H9 (cell line): Measurements from ENCODE around the gene RRP12. TPM values are rescaled to one million over a fixed set of nuclear protein-coding genes. Genes with fewer than 3 reads are reported as not detected.

Source experiments
- DNase-seq: peaks from one replicate; pipeline ENCODE4 v3.0.0-alpha.2; 2017
- H2AFZ ChIP-seq: one replicate; pipeline ENCODE4 v1.6.1; 2013; ENCODE audit warnings: mild to moderate bottlenecking, low read length, control low read depth, moderate library complexity
- H2AK5ac ChIP-seq: 2 replicates; pipeline ENCODE4 v1.6.1; 2013; ENCODE audit warnings: low read length, control low read depth, mixed read lengths; ENCODE audit not compliant: insufficient read length
- H2BK120ac ChIP-seq: one replicate; pipeline ENCODE4 v1.6.1; 2013; ENCODE audit warnings: low read depth, mild to moderate bottlenecking, low read length, control low read depth, inconsistent platforms; ENCODE audit not compliant: poor library complexity, severe bottlenecking
- H2BK12ac ChIP-seq: 2 replicates; pipeline ENCODE4 v1.6.1; 2013; ENCODE audit warnings: low read length, control low read depth, mixed read lengths, low read depth; ENCODE audit not compliant: insufficient read length
- H2BK15ac ChIP-seq: 2 replicates; pipeline ENCODE4 v1.6.1; 2013; ENCODE audit warnings: low read depth, low read length, control low read depth
- H2BK20ac ChIP-seq: one replicate; pipeline ENCODE4 v1.6.1; 2013; ENCODE audit warnings: low read depth, mild to moderate bottlenecking, low read length, control low read depth, inconsistent platforms; ENCODE audit not compliant: poor library complexity, severe bottlenecking
- H2BK5ac ChIP-seq: 2 replicates; pipeline ENCODE4 v1.6.1; 2013; ENCODE audit warnings: low read length, control low read depth, mixed read lengths; ENCODE audit not compliant: insufficient read length
- H3K14ac ChIP-seq: 2 replicates; pipeline ENCODE4 v1.6.1; 2013; ENCODE audit warnings: low read length, control low read depth; ENCODE audit not compliant: insufficient read depth
- H3K18ac ChIP-seq: 2 replicates; pipeline ENCODE4 v1.6.1; 2013; ENCODE audit warnings: low read depth, mild to moderate bottlenecking, mixed read lengths, low read length, control low read depth; ENCODE audit not compliant: insufficient read length
- H3K23ac ChIP-seq: 2 replicates; pipeline ENCODE4 v1.6.1; 2013; ENCODE audit warnings: low read length, control low read depth, mixed read lengths, low read depth; ENCODE audit not compliant: insufficient read length
- H3K23me2 ChIP-seq: 2 replicates; pipeline ENCODE4 v1.6.1; 2013; ENCODE audit warnings: low read depth, mild to moderate bottlenecking, mixed read lengths, low read length, control low read depth; ENCODE audit not compliant: insufficient read length, poor library complexity, severe bottlenecking
- H3K27ac ChIP-seq: 2 replicates; pipeline ENCODE4 v1.5.1; 2013; ENCODE audit warnings: low read length, control low read depth, mixed read lengths, low read depth; ENCODE audit not compliant: insufficient read length
- H3K27me3 ChIP-seq: 2 replicates; pipeline ENCODE4 v1.6.1; 2013; ENCODE audit warnings: low read length, control low read depth, inconsistent platforms; ENCODE audit not compliant: insufficient read depth
- H3K4ac ChIP-seq: 2 replicates; pipeline ENCODE4 v1.6.1; 2013; ENCODE audit warnings: low read depth, mild to moderate bottlenecking, control low read depth, inconsistent platforms, low read length, moderate library complexity
- H3K4me1 ChIP-seq: 2 replicates; pipeline ENCODE4 v1.6.1; 2013; ENCODE audit warnings: low read length, control low read depth, inconsistent platforms; ENCODE audit not compliant: insufficient read depth
- H3K4me2 ChIP-seq: 2 replicates; pipeline ENCODE4 v1.6.1; 2013; ENCODE audit warnings: low read length, control low read depth, mixed read lengths; ENCODE audit not compliant: insufficient read length, insufficient read depth
- H3K56ac ChIP-seq: 2 replicates; pipeline ENCODE4 v1.6.1; 2013; ENCODE audit warnings: low read depth, mild to moderate bottlenecking, mixed read lengths, low read length, control low read depth; ENCODE audit not compliant: insufficient read length
- H3K79me1 ChIP-seq: 2 replicates; pipeline ENCODE4 v1.6.1; 2013; ENCODE audit warnings: low read depth, mild to moderate bottlenecking, moderate library complexity, low read length, control low read depth, inconsistent platforms; ENCODE audit not compliant: insufficient read depth, poor library complexity, severe bottlenecking
- H3K79me2 ChIP-seq: 2 replicates; pipeline ENCODE4 v1.6.1; 2013; ENCODE audit warnings: low read length, control low read depth, inconsistent platforms; ENCODE audit not compliant: insufficient read depth
- H3K9ac ChIP-seq: 2 replicates; pipeline ENCODE4 v1.6.1; 2013; ENCODE audit warnings: low read length, control low read depth, mixed read lengths; ENCODE audit not compliant: insufficient read length; ENCODE audit errors: extremely low read depth
- H3K9me3 ChIP-seq: one replicate; pipeline ENCODE4 v1.6.1; 2013; ENCODE audit warnings: low read depth, low read length, inconsistent platforms; ENCODE audit not compliant: control insufficient read depth
- H3T11ph ChIP-seq: one replicate; pipeline ENCODE4 v1.6.1; 2013; ENCODE audit warnings: mild to moderate bottlenecking, low read length, control low read depth, inconsistent platforms
- H4K20me1 ChIP-seq: one replicate; pipeline ENCODE4 v1.6.1; 2013; ENCODE audit not compliant: control insufficient read depth, insufficient read length, insufficient read depth
- H4K5ac ChIP-seq: 2 replicates; pipeline ENCODE4 v1.6.1; 2013; ENCODE audit warnings: low read depth, mild to moderate bottlenecking, mixed read lengths, low read length, control low read depth; ENCODE audit not compliant: insufficient read length
- H4K8ac ChIP-seq: replicated peaks from 2 replicates; pipeline ENCODE4 v1.6.1; 2013; ENCODE audit warnings: low read length, control low read depth, mixed read lengths, low read depth; ENCODE audit not compliant: insufficient read length
- H4K91ac ChIP-seq: 2 replicates; pipeline ENCODE4 v1.6.1; 2013; ENCODE audit warnings: low read depth, mild to moderate bottlenecking, moderate library complexity, mixed read lengths, low read length, control low read depth; ENCODE audit not compliant: insufficient read length
- H3K27ac Mint-ChIP-seq, 3 experiments: 2 replicates in 2 of 3; 3 replicates in 1 of 3; pipeline ENCODE4 v1.8.0; 2020 to 2021; ENCODE audit warnings: mixed read lengths in 3 of 3, mild to moderate bottlenecking in 1 of 3, moderate library complexity in 1 of 3
- H3K27me3 Mint-ChIP-seq: 2 replicates; pipeline ENCODE4 v1.8.0; 2021; ENCODE audit warnings: low read depth, mild to moderate bottlenecking, moderate library complexity, mixed read lengths
- H3K36me3 Mint-ChIP-seq, 3 experiments: 2 replicates in 2 of 3; 3 replicates in 1 of 3; pipeline ENCODE4 v1.8.0; 2020 to 2021; ENCODE audit warnings: low read depth in 3 of 3, mixed read lengths in 3 of 3; ENCODE audit not compliant: insufficient read depth in 1 of 3
- H3K4me1 Mint-ChIP-seq, 2 experiments: 2 replicates each; pipeline ENCODE4 v1.8.0; 2020; ENCODE audit warnings: mixed read lengths in 2 of 2
- H3K4me3 Mint-ChIP-seq, 2 experiments: 2 replicates in 1 of 2; 3 replicates in 1 of 2; pipeline ENCODE4 v1.8.0; 2020 to 2021; ENCODE audit warnings: mild to moderate bottlenecking in 2 of 2, mixed read lengths in 2 of 2, moderate library complexity in 1 of 2
- H3K9me3 Mint-ChIP-seq, 2 experiments: 2 replicates in 1 of 2; 3 replicates in 1 of 2; pipeline ENCODE4 v1.8.0; 2020; ENCODE audit warnings: mild to moderate bottlenecking in 2 of 2, mixed read lengths in 2 of 2, moderate library complexity in 1 of 2
- CTCF ChIP-seq: fragments of 200-600 bp; sonication (generic); conservative IDR thresholded peaks from 3 replicates; pipeline ENCODE4 v1.8.0; 2021; ENCODE audit warnings: antibody characterized with exemption, mild to moderate bottlenecking
- WGBS: extraction: QIAGEN DNeasy Blood & Tissue Kit; methylation state at CpG from one replicate; pipeline ENCODE4 v1.1.7; 2013; ENCODE audit warnings: missing lambda C conversion rate, low lambda C conversion rate, mixed read lengths; ENCODE audit not compliant: insufficient read length; ENCODE audit errors: extremely low coverage; 5-methylcytosine and 5-hydroxymethylcytosine counted together
- total RNA-seq: library from RNA; stranded (reverse); gene quantifications from 2 replicates; pipeline ENCODE4 v1.2.1, GENCODE V29; 2021

RRP12 gene
- total RNA-seq, 1 experiment from 2014 or later, result 71.6 TPM

GRCh38 chr10:97393034-97393573 lies 8.0 kb downstream of the RRP12 start:
- peaks cover 42 to 65% (median 62%) of the 10 kb centered on the region in 3 experiments; a peak in 6 of 7 replicates for H3K36me3 Mint-ChIP-seq
- Histone ChIP-seq H3K27ac (no peak overlapping the region), H4K5ac (no peak overlapping the region), H3K14ac (no peak overlapping the region), H2BK120ac (no peak overlapping the region), H2BK12ac (no peak overlapping the region), H3T11ph (no peak overlapping the region), H3K27me3 (no peaks in the 10 kb centered on the region), H3K4me1 (no peaks in the 10 kb centered on the region), H3K18ac (no peak overlapping the region), H4K20me1 (no peaks in the 10 kb centered on the region), H3K9ac (no peak overlapping the region), H3K9me3 (no peaks in the 10 kb centered on the region), H2BK20ac (no peak overlapping the region), H2AFZ (no peak overlapping the region), H4K8ac (no peak overlapping the region), H2AK5ac (no peak overlapping the region), H3K4me2 (no peak overlapping the region), H2BK15ac (no peak overlapping the region), H3K56ac (no peak overlapping the region), H4K91ac (no peak overlapping the region), H3K23ac (no peak overlapping the region), H3K79me1 (no peaks in the 10 kb centered on the region), H3K79me2 (no peaks in the 10 kb centered on the region), H2BK5ac (no peak overlapping the region), H3K23me2 (no peaks in the 10 kb centered on the region), H3K4ac (no peak overlapping the region)
- no peak overlapping the region; a peak in 1 of 7 replicates for H3K27ac Mint-ChIP-seq
- DNase-seq, result no peak
- WGBS, result no CpG with 5 or more reads among the region's 8 CpGs
- no peaks in the 10 kb centered on the region for H3K27me3 Mint-ChIP-seq
- H3K4me1 Mint-ChIP-seq, result no peaks in the 10 kb centered on the region
- H3K9me3 Mint-ChIP-seq, result no peaks in the 10 kb centered on the region
- no peak overlapping the region for H3K4me3 Mint-ChIP-seq
- no peak for TF ChIP-seq CTCF
